SK-N-DZ (cell line): ENCODE measurements around the gene RNPS1.

Source experiments
- small RNA-seq, 2 experiments: library from RNA; depleted of rRNA; stranded (forward); fragments of <200 nt; gene quantifications; one replicate each; pipeline ENCODE3, GENCODE V24; 2014

The RNPS1 gene

Small RNA genes within 50 kb of the gene (small RNA-seq; reads per million reads assigned to genes)
- gene MIR3677 (0 to 0.09 reads per million in 2 experiments), gene MIR4717 (0 to 0.04 reads per million in 2 experiments)
